ENCODE measurements around the gene MCRS1.

DNA sequence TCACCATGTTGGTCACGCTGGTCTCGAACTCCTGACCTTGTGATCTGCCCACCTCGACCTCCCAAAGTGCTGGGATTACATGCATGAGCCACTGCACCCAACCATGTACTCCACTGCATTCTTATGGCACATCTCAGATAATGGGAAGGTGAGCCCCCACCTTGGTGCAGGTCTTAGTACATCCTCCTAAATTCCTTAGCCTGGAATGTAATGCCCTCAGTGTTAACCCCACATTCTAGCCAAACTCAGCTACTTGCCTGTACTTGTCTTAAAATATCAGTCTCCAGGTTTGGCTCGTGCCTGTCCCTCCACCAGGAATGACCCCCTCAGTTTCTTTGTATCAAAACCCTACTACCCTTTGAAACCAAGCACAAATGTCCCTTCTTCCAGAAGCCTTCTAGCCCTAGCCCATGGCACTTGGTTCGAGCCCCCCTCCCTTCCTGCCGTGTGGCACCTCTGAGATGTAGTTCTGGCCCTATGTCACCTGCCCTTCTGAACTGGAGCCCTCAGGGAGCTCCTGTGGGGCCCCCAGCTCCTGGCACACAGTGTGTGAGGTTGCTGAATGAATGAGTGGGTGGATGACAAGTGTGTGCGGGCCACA, 20.8 kb downstream of the MCRS1 start:
- no peak for TF ChIP-seq EZH2 (IDR thresholded peaks at IDR 0.05; ENCODE audit: borderline replicate concordance, low read depth, low read length, severe bottlenecking)
- no peak for TF ChIP-seq POLR2AphosphoS5 (IDR thresholded peaks at IDR 0.05; ENCODE audit: insufficient read depth, low read depth, low read length)
- TF ChIP-seq CTCF (IDR thresholded peaks at IDR 0.05; ENCODE audit: extremely low read depth in 1 of 2, insufficient read depth in 1 of 2, low read depth in 1 of 2, low read length in 2 of 2): no peak
- TF ChIP-seq, protein P1, sequence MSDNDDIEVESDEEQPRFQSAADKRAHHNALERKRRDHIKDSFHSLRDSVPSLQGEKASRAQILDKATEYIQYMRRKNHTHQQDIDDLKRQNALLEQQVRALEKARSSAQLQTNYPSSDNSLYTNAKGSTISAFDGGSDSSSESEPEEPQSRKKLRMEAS (IDR thresholded peaks at IDR 0.05; ENCODE audit: insufficient read depth, insufficient read length): no peak
- TF ChIP-seq FOS (IDR thresholded peaks at IDR 0.05; ENCODE audit: borderline replicate concordance, insufficient read depth, low read length): no peak
- TF ChIP-seq POLR2A (IDR thresholded peaks at IDR 0.05; ENCODE audit: low read depth, low read length): no peak
- no peak for TF ChIP-seq GATA2 (IDR thresholded peaks at IDR 0.05; ENCODE audit: insufficient read depth, insufficient read length, low read depth, low read length)
- no peak for TF ChIP-seq JUN (IDR thresholded peaks at IDR 0.05; ENCODE audit: borderline replicate concordance, insufficient read depth, insufficient read length, low read depth)
- TF ChIP-seq MYC (IDR thresholded peaks at IDR 0.05; ENCODE audit: low read depth, low read length): no peak
